Astrocyte (in vitro differentiated cells and primary cell): ENCODE measurements around the gene CD109. TPM values are rescaled to one million over a fixed set of nuclear protein-coding genes. Genes with fewer than 3 reads are reported as not detected.

Experiments
- DNase-seq: peaks from one replicate; pipeline ENCODE4 v3.0.0-alpha.2; 2010; ENCODE audit warnings: low read depth
- FAIRE-seq: peaks from 2 replicates; lab custom pipeline; 2011; peaks lifted over from hg19 to GRCh38; lab: Jason Lieb, UNC
- H2AFZ ChIP-seq: 2 replicates; pipeline ENCODE4 v1.6.0; 2012; ENCODE audit warnings: low read depth, low read length, inconsistent platforms
- H3K27ac ChIP-seq: 2 replicates; pipeline ENCODE4 v1.5.1; 2011; ENCODE audit warnings: low read depth, low read length, inconsistent platforms
- H3K27me3 ChIP-seq: 2 replicates; pipeline ENCODE4 v1.6.0; 2011; ENCODE audit warnings: low read length, inconsistent platforms; ENCODE audit not compliant: insufficient read depth
- H3K36me3 ChIP-seq: 2 replicates; pipeline ENCODE4 v1.5.1; 2011; ENCODE audit warnings: low read length, inconsistent platforms; ENCODE audit not compliant: insufficient read depth
- H3K4me1 ChIP-seq: 2 replicates; pipeline ENCODE4 v1.5.1; 2011; ENCODE audit warnings: low read length, inconsistent platforms; ENCODE audit not compliant: insufficient read depth
- H3K4me2 ChIP-seq: 2 replicates; pipeline ENCODE4 v1.6.0; 2012; ENCODE audit warnings: low read length, inconsistent platforms
- H3K4me3 ChIP-seq: 2 replicates; pipeline ENCODE4 v1.5.1; 2011; ENCODE audit warnings: low read depth, mild to moderate bottlenecking, low read length, inconsistent platforms; ENCODE audit not compliant: insufficient read depth
- H3K79me2 ChIP-seq: 2 replicates; pipeline ENCODE4 v1.6.0; 2012; ENCODE audit warnings: mild to moderate bottlenecking, low read length, inconsistent platforms; ENCODE audit not compliant: insufficient read depth
- H3K9ac ChIP-seq: 2 replicates; pipeline ENCODE4 v1.6.0; 2012; ENCODE audit warnings: mild to moderate bottlenecking, low read length, inconsistent platforms
- H3K9me3 ChIP-seq: 2 replicates; pipeline ENCODE4 v1.5.1; 2012; ENCODE audit warnings: low read depth, mild to moderate bottlenecking, low read length, inconsistent platforms; ENCODE audit not compliant: insufficient read depth
- H4K20me1 ChIP-seq: 2 replicates; pipeline ENCODE4 v1.6.0; 2012; ENCODE audit warnings: low read length, inconsistent platforms; ENCODE audit not compliant: insufficient read depth
- H3K27ac Mint-ChIP-seq: one replicate; pipeline ENCODE4 v1.8.0; 2021; ENCODE audit warnings: mild to moderate bottlenecking, mixed read lengths; ENCODE audit not compliant: unreplicated experiment
- H3K27me3 Mint-ChIP-seq: one replicate; pipeline ENCODE4 v1.8.0; 2021; ENCODE audit warnings: low read depth, mixed read lengths; ENCODE audit not compliant: unreplicated experiment
- H3K36me3 Mint-ChIP-seq: one replicate; pipeline ENCODE4 v1.8.0; 2021; ENCODE audit warnings: low read depth, mixed read lengths; ENCODE audit not compliant: unreplicated experiment
- H3K4me1 Mint-ChIP-seq: one replicate; pipeline ENCODE4 v1.8.0; 2021; ENCODE audit warnings: low read depth, mixed read lengths; ENCODE audit not compliant: unreplicated experiment
- H3K4me3 Mint-ChIP-seq: one replicate; pipeline ENCODE4 v1.8.0; 2021; ENCODE audit warnings: mild to moderate bottlenecking, moderate library complexity, mixed read lengths; ENCODE audit not compliant: unreplicated experiment
- H3K9me3 Mint-ChIP-seq: one replicate; pipeline ENCODE4 v1.8.0; 2021; ENCODE audit warnings: mild to moderate bottlenecking, mixed read lengths; ENCODE audit not compliant: unreplicated experiment
- EZH2 ChIP-seq: IDR thresholded peaks from 2 replicates; pipeline ENCODE4 v1.6.1; 2012; ENCODE audit warnings: mild to moderate bottlenecking, low read length, inconsistent platforms; ENCODE audit not compliant: insufficient read depth
- total RNA-seq: library from RNA; stranded (reverse); gene quantifications from 2 replicates; pipeline ENCODE4 v1.2.1, GENCODE V29; 2021
- TF ChIP-seq, protein P1 (sequence below): IDR thresholded peaks from 2 replicates; pipeline ENCODE4 v1.5.1; 2011; ENCODE audit warnings: low read depth, mild to moderate bottlenecking, inconsistent platforms, low read length, moderate library complexity; ENCODE audit not compliant: insufficient read depth

CD109 gene
- total RNA-seq, 1 donor from 2014 or later: 18.3 TPM

DNA sequence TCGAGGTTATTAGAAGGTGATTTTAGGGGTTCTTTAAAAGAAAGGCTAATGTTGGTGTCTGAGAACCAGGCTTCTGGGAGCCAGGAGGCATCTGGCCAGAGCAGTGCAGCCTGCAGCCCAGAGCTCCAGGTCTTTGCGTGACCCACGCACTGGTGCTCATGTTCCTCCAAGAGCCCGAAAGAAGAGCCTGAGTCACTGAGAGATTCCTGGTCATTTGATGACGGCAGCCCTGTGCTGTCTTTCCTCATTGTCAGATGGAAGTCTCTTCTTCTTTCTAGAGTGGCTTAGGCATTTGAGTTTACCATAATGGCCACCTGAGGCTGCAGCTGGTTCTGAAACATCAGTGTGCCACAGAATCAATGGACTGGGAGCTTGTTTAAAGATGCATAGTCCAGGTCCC is 46.4 kb downstream of the CD109 start:
- Histone ChIP-seq H3K79me2 (no peaks in the 10 kb centered on the region), H3K4me2 (no peak overlapping the region), H3K9me3 (no peaks in the 10 kb centered on the region), H4K20me1 (no peaks in the 10 kb centered on the region), H3K4me1 (no peaks in the 10 kb centered on the region), H2AFZ (no peak overlapping the region), H3K9ac (no peak overlapping the region), H3K27ac (no peak overlapping the region), H3K4me3 (no peak overlapping the region), H3K36me3 (no peaks in the 10 kb centered on the region), H3K27me3 (no peaks in the 10 kb centered on the region)
- TF ChIP-seq, protein P1, sequence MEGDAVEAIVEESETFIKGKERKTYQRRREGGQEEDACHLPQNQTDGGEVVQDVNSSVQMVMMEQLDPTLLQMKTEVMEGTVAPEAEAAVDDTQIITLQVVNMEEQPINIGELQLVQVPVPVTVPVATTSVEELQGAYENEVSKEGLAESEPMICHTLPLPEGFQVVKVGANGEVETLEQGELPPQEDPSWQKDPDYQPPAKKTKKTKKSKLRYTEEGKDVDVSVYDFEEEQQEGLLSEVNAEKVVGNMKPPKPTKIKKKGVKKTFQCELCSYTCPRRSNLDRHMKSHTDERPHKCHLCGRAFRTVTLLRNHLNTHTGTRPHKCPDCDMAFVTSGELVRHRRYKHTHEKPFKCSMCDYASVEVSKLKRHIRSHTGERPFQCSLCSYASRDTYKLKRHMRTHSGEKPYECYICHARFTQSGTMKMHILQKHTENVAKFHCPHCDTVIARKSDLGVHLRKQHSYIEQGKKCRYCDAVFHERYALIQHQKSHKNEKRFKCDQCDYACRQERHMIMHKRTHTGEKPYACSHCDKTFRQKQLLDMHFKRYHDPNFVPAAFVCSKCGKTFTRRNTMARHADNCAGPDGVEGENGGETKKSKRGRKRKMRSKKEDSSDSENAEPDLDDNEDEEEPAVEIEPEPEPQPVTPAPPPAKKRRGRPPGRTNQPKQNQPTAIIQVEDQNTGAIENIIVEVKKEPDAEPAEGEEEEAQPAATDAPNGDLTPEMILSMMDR: no peak
- TF ChIP-seq EZH2: no peak
- Mint-ChIP-seq H3K36me3 (no peaks in the 10 kb centered on the region), H3K9me3 (peaks cover 2% of the 10 kb centered on the region), H3K4me1 (peaks cover 1% of the 10 kb centered on the region), H3K27me3 (no peaks in the 10 kb centered on the region), H3K27ac (no peak overlapping the region), H3K4me3 (no peak overlapping the region)
- DNase-seq (no peak), FAIRE-seq (no peak)

GRCh38 chr6:73743081-73743480 is 47.1 kb downstream of the CD109 start:
- Histone ChIP-seq H3K4me2 (no peak overlapping the region), H3K27me3 (no peaks in the 10 kb centered on the region), H3K36me3 (no peaks in the 10 kb centered on the region), H3K79me2 (no peaks in the 10 kb centered on the region), H4K20me1 (no peaks in the 10 kb centered on the region), H2AFZ (no peak overlapping the region), H3K9ac (no peak overlapping the region), H3K27ac (no peak overlapping the region), H3K9me3 (no peaks in the 10 kb centered on the region), H3K4me1 (no peaks in the 10 kb centered on the region), H3K4me3 (no peak overlapping the region)
- Mint-ChIP-seq H3K27me3 (no peaks in the 10 kb centered on the region), H3K27ac (no peak overlapping the region), H3K4me3 (no peak overlapping the region), H3K9me3 (peaks cover 2% of the 10 kb centered on the region), H3K4me1 (peaks cover 1% of the 10 kb centered on the region), H3K36me3 (no peaks in the 10 kb centered on the region)
- TF ChIP-seq, protein P1: no peak
- FAIRE-seq (no peak), DNase-seq (no peak)

DNA sequence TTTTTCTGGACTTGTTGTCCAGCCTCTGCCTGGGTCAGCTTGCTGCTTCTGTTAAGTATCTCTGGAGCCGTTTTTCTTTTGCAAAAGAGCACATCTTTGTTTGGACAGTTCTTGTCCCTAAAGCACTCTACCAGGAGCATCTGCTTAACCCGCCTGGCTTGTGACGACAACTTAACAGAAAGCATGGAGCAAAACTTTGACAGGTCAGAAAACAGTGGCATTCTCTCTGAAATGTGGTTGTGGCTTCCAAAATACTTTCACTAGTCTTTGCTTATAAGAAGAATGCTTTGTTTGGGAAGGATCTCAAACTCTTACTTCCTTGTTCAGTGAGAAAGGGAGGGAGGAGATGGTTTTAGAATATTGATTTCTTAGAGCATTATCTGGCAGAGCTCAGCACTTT is 47.6 kb downstream of the CD109 start:
- Mint-ChIP-seq H3K4me3 (no peak overlapping the region), H3K9me3 (peaks cover 2% of the 10 kb centered on the region), H3K27ac (no peak overlapping the region), H3K36me3 (no peaks in the 10 kb centered on the region), H3K4me1 (peaks cover 1% of the 10 kb centered on the region), H3K27me3 (no peaks in the 10 kb centered on the region)
- FAIRE-seq: no peak
- Histone ChIP-seq H3K4me3 (no peak overlapping the region), H3K36me3 (no peaks in the 10 kb centered on the region), H3K27ac (no peak overlapping the region), H3K9ac (no peak overlapping the region), H4K20me1 (no peaks in the 10 kb centered on the region), H3K4me2 (no peak overlapping the region), H3K4me1 (no peaks in the 10 kb centered on the region), H2AFZ (no peak overlapping the region), H3K79me2 (no peaks in the 10 kb centered on the region), H3K27me3 (no peaks in the 10 kb centered on the region), H3K9me3 (no peaks in the 10 kb centered on the region)
- peak; percentile 16 for DNase-seq
- TF ChIP-seq EZH2: no peak
- TF ChIP-seq, protein P1: no peak
